K562 (cell line): ENCODE measurements around the gene PSD2. TPM values are rescaled to one million over a fixed set of nuclear protein-coding genes. Genes with fewer than 3 reads are reported as not detected.

ENCODE experiments used
- ATAC-seq: fragments of 200-7000 bp; cut with Tn5 transposase; 3 replicates; pipeline ENCODE4 v1.9.1; 2020; ENCODE audit warnings: moderate library complexity
- BruUV-seq: library from RNA; stranded (reverse); fragments of 400-500 nt; replicated peaks from 2 replicates; lab custom pipeline; 2021; lab: Mats Ljungman, UMichigan
- CTCF ChIA-PET: fragments of 300-600 bp; formaldehyde crosslinking; extraction: SDS; loops from one replicate; lab custom pipeline; 2021; ENCODE audit warnings: low intra/inter-chr PET ratio; lab: Yijun Ruan, JAX
- POLR2A ChIA-PET: fragments of 300-600, 350-650 bp; sonication (Branson Sonifier 250); formaldehyde crosslinking; extraction: SDS; loops from one replicate; lab custom pipeline; 2021; ENCODE audit warnings: antibody characterized with exemption, inconsistent platforms; lab: Yijun Ruan, JAX
- DNase-seq, 4 experiments: peaks; one replicate each; pipeline versions ENCODE4 v3.0.0 to v3.0.0-alpha.2; 2011 to 2018; ENCODE audit warnings: low spot score in 3 of 4, mixed read lengths in 3 of 4; ENCODE audit errors: extremely low read depth in 1 of 4
- FAIRE-seq: peaks from 2 replicates; lab custom pipeline; 2011; peaks lifted over from hg19 to GRCh38; lab: Jason Lieb, UNC
- H2AFZ ChIP-seq: 2 replicates; pipeline ENCODE4 v1.6.0; 2011; ENCODE audit warnings: low read depth, low read length, control low read depth, inconsistent platforms
- H3K27ac ChIP-seq: fragments of 200-600 bp; 3 replicates; pipeline ENCODE4 v1.8.0; 2011; ENCODE audit warnings: low read depth, mild to moderate bottlenecking, control low read depth, inconsistent platforms, low read length, moderate library complexity, mixed read lengths; ENCODE audit errors: extremely low read depth
- H3K27me3 ChIP-seq, 2 experiments: fragments of 300-600 bp in 1 of 2; 2 replicates in 1 of 2; 3 replicates in 1 of 2; pipeline versions ENCODE4 v1.6.0 to v1.8.0; 2011; ENCODE audit warnings: inconsistent platforms in 2 of 2, low read length in 2 of 2, mild to moderate bottlenecking in 1 of 2, mixed read lengths in 1 of 2, moderate library complexity in 1 of 2; ENCODE audit not compliant: control insufficient read depth in 2 of 2, insufficient read depth in 2 of 2
- H3K36me3 ChIP-seq: fragments of 300-600 bp; 3 replicates; pipeline ENCODE4 v1.8.0; 2011; ENCODE audit warnings: mild to moderate bottlenecking, low read length, inconsistent platforms; ENCODE audit not compliant: control insufficient read depth, insufficient read depth
- H3K4me1 ChIP-seq, 2 experiments: fragments of 200-600 bp in 1 of 2; replicated peaks in 1 of 2; 2 replicates in 1 of 2; 3 replicates in 1 of 2; pipeline versions ENCODE4 v1.5.1 to v1.8.0; 2011; ENCODE audit warnings: inconsistent platforms in 2 of 2, low read length in 2 of 2, mild to moderate bottlenecking in 1 of 2, mixed read lengths in 1 of 2, moderate library complexity in 1 of 2; ENCODE audit not compliant: control insufficient read depth in 2 of 2, insufficient read depth in 2 of 2
- H3K4me2 ChIP-seq: 2 replicates; pipeline ENCODE4 v1.6.1; 2011; ENCODE audit warnings: low read length, control low read depth, inconsistent platforms, mixed read lengths; ENCODE audit not compliant: insufficient read depth
- H3K4me3 ChIP-seq: fragments of 200-600 bp; sonication (generic), shearing (Covaris generic); 2 replicates; pipeline ENCODE4 v1.5.1; 2016; ENCODE audit warnings: control low read depth, inconsistent platforms
- H3K79me2 ChIP-seq: fragments of 200-600 bp; 3 replicates; pipeline ENCODE4 v1.8.0; 2011; ENCODE audit warnings: low read length, inconsistent platforms; ENCODE audit not compliant: control insufficient read depth, insufficient read depth
- H3K9ac ChIP-seq, 2 experiments: 2 replicates each; pipeline versions ENCODE4 v1.6.0 to v1.6.1; 2011; ENCODE audit warnings: low read depth in 2 of 2, low read length in 2 of 2, control low read depth in 1 of 2, inconsistent platforms in 1 of 2, mild to moderate bottlenecking in 1 of 2, mixed read lengths in 1 of 2; ENCODE audit not compliant: insufficient read depth in 1 of 2
- H3K9me1 ChIP-seq: one replicate; pipeline ENCODE4 v1.6.0; 2011; ENCODE audit warnings: inconsistent platforms, mild to moderate bottlenecking, low read length, moderate library complexity; ENCODE audit not compliant: control insufficient read depth, insufficient read depth
- H3K9me3 ChIP-seq: replicated peaks from 2 replicates; pipeline ENCODE4 v1.5.1; 2011; ENCODE audit warnings: low read depth, low read length, inconsistent platforms; ENCODE audit not compliant: control insufficient read depth, insufficient read depth
- H4K20me1 ChIP-seq: replicated peaks from 2 replicates; pipeline ENCODE4 v1.6.1; 2011; ENCODE audit warnings: low read length, inconsistent platforms, mixed read lengths; ENCODE audit not compliant: control insufficient read depth, insufficient read depth
- MCM7 ChIP-seq, 2 experiments: fragments of 450-650 bp; IDR thresholded peaks; 2 replicates each; pipeline ENCODE4 v1.6.1; 2016 to 2018
- ZNF263 ChIP-seq: sonication (generic); formaldehyde crosslinking; IDR thresholded peaks from 2 replicates; pipeline ENCODE4 v1.8.0; 2022; ENCODE audit warnings: mild to moderate bottlenecking, missing genetic modification reagents, borderline replicate concordance
- WGBS: fragments of 100-300 bp; shearing (Covaris generic); methylation state at CpG from one replicate; pipeline ENCODE4 v1.1.6; 2016; ENCODE audit warnings: low coverage, mixed read lengths; ENCODE audit not compliant: insufficient coverage; ENCODE audit errors: missing lambda C conversion rate; 5-methylcytosine and 5-hydroxymethylcytosine counted together
- in situ Hi-C: fragments of 300-500 bp; cut with MboI; formaldehyde crosslinking; loops from 4 replicates; pipeline ENCODE4 v1.15.0; 2018; ENCODE audit warnings: inconsistent platforms, mixed read lengths
- intact Hi-C: fragments of 100-400 bp; cut with micrococcal nuclease; formaldehyde crosslinking; loops from 2 replicates; pipeline ENCODE4 v1.14.2; 2022
- polyA plus RNA-seq, 8 experiments: library from polyadenylated mRNA; depleted of rRNA in 4 of 8; stranded (reverse) in 5 of 8; unstranded in 3 of 8; fragments of >200 nt; fragmentation: Nextera tagmentation in 2 of 8; fragmentation: Illumina TruSeq in 1 of 8; extraction: Ambion mirVana in 2 of 8; extraction: Trizol in 1 of 8; gene quantifications; 2 replicates each; pipeline versions ENCODE4 v1.2.1 to v1.2.3, GENCODE V29; 2011 to 2014; ENCODE audit warnings: inconsistent platforms in 1 of 8, missing spikeins in 1 of 8
- total RNA-seq, 7 experiments: library from RNA; depleted of rRNA in 6 of 7; stranded (reverse); fragments of >200 nt in 6 of 7; fragmentation: Illumina TruSeq in 2 of 7; extraction: Trizol in 2 of 7; gene quantifications; 2 replicates each; pipeline versions ENCODE4 v1.2.1 to v1.2.3, GENCODE V29; 2011 to 2021; ENCODE audit warnings: low replicate concordance in 1 of 7
- TF ChIP-seq, protein P1 (sequence below): fragments of 250-450 bp; sonication (Bioruptor Pico); IDR thresholded peaks from 2 replicates; pipeline ENCODE4 v1.5.0; 2022; ENCODE audit warnings: mild to moderate bottlenecking

PSD2 gene
- total and polyA plus RNA-seq, 9 of the 15 experiments (the other 6 are each of a cell fraction or from before 2014, with no cell fraction given), result 0.01 to 0.09 (median 0.04) TPM; not detected in 4

DNA sequence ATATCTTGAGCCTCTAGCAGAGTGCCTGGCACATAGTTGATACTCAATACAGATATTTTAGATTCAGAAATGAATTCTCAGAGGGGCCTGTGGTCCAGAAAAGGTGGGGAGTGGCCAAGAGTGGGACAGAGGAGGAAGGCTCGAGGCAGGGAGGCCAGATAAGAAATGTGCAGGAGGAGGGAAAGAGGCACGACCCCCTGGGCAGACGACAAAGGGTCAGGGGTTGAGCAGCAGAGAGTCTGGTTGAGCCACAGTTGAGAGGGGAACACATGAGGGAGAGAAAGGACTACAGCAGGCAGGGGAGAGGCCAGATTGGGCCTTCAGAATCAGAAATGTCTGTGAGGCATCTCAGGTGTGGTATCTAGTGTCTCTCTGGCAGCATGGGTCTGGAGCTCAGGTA is 89.1 kb downstream of the PSD2 start (continued):
- TF ChIP-seq, protein P1, sequence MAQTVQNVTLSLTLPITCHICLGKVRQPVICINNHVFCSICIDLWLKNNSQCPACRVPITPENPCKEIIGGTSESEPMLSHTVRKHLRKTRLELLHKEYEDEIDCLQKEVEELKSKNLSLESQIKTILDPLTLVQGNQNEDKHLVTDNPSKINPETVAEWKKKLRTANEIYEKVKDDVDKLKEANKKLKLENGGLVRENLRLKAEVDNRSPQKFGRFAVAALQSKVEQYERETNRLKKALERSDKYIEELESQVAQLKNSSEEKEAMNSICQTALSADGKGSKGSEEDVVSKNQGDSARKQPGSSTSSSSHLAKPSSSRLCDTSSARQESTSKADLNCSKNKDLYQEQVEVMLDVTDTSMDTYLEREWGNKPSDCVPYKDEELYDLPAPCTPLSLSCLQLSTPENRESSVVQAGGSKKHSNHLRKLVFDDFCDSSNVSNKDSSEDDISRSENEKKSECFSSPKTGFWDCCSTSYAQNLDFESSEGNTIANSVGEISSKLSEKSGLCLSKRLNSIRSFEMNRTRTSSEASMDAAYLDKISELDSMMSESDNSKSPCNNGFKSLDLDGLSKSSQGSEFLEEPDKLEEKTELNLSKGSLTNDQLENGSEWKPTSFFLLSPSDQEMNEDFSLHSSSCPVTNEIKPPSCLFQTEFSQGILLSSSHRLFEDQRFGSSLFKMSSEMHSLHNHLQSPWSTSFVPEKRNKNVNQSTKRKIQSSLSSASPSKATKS (CRISPR knock-in tag), result no peak

- no TSS peak for BruUV-seq
- Histone ChIP-seq H3K4me2 (no peak overlapping the region), H3K9ac (no peak overlapping the region; a peak in 1 of 4 replicates)
- FAIRE-seq, result no peak
- DNase-seq, result no peak
- CTCF ChIA-PET, result no interaction called here
- TF ChIP-seq ZNF263 (CRISPR knock-in tag) (peak; percentile 78), MCM7 (IDR thresholded peaks at IDR 0.05) (no peak)
- TF ChIP-seq, all 486 proteins: peak for 1
- H3K9me3 ChIP-seq, result no peaks in the 10 kb centered on the region
- peaks cover 4 to 46% of the 10 kb centered on the region in 2 experiments; a peak in 2 of 5 replicates for H3K27me3 ChIP-seq
- H3K9me1 ChIP-seq, result no peaks in the 10 kb centered on the region
- no peak for ATAC-seq
- WGBS, result 8% methylated on average over 13 of the region's 15 CpGs
- no peaks in the 10 kb centered on the region for H3K79me2 ChIP-seq
- in situ Hi-C loops (no loop called here), intact Hi-C loops (no loop called here)
- H4K20me1 ChIP-seq, result no peaks in the 10 kb centered on the region
- no peak overlapping the region for H3K27ac ChIP-seq
- POLR2A ChIA-PET, result interaction anchor here (0.8 to 1.4 kb wide), 2 partner anchors 11 to 17 kb away, joined by 3 to 4 read pairs; no protein-coding TSS in a partner anchor
- H3K4me1 ChIP-seq, result peaks cover 3 to 7% of the 10 kb centered on the region in 2 experiments
- H3K36me3 ChIP-seq, result no peaks in the 10 kb centered on the region
- no peak overlapping the region for H3K4me3 ChIP-seq
- H2AFZ ChIP-seq, result 0 out of 2 replicates have a peak overlapping the region, but pooled peaks have one; percentile 4
Measured at GRCh38 chr5:139885172-139885856, 89.7 kb downstream of the PSD2 start.
